HL-60 (cell line): ENCODE results near the gene XYLT1.

Source experiments
- DNase-seq, 2 experiments: peaks; one replicate each; pipeline ENCODE4 v3.0.0-alpha.2; 2010 to 2020; ENCODE audit warnings: low read depth in 1 of 2, low spot score in 1 of 2
- H3K27ac ChIP-seq: fragments of 250-450 bp; sonication (Bioruptor Pico); replicated peaks from 2 replicates; pipeline ENCODE4 v1.5.1; 2020; ENCODE audit warnings: mild to moderate bottlenecking, moderate library complexity
- H3K27me3 ChIP-seq: fragments of 250-450 bp; sonication (Bioruptor Pico); 2 replicates; pipeline ENCODE4 v1.5.1; 2021; ENCODE audit warnings: mild to moderate bottlenecking, moderate library complexity; ENCODE audit not compliant: insufficient read depth, poor library complexity, severe bottlenecking
- H3K4me3 ChIP-seq: replicated peaks from 2 replicates; pipeline ENCODE4 v1.5.1; 2011; ENCODE audit warnings: mild to moderate bottlenecking, control low read depth, low read length; ENCODE audit not compliant: insufficient read depth
- GABPA ChIP-seq: IDR thresholded peaks from 2 replicates; pipeline ENCODE4 v1.6.1; 2012; ENCODE audit warnings: low read depth
- POLR2AphosphoS5 ChIP-seq: IDR thresholded peaks from 2 replicates; pipeline ENCODE4 v1.6.1; 2012; ENCODE audit warnings: low read depth
- SPI1 ChIP-seq: IDR thresholded peaks from 2 replicates; pipeline ENCODE4 v1.6.1; 2012; ENCODE audit warnings: low read depth, mild to moderate bottlenecking, borderline replicate concordance
- TF ChIP-seq, protein P1 (sequence below): IDR thresholded peaks from 2 replicates; pipeline ENCODE4 v1.6.1; 2012; ENCODE audit warnings: low read depth; ENCODE audit not compliant: insufficient replicate concordance
- TF ChIP-seq, protein P2 (sequence below): IDR thresholded peaks from one replicate; pipeline ENCODE4 v1.5.1; 2011; ENCODE audit warnings: low read length, control low read depth, inconsistent platforms; ENCODE audit not compliant: insufficient read depth

XYLT1 gene

DNA sequence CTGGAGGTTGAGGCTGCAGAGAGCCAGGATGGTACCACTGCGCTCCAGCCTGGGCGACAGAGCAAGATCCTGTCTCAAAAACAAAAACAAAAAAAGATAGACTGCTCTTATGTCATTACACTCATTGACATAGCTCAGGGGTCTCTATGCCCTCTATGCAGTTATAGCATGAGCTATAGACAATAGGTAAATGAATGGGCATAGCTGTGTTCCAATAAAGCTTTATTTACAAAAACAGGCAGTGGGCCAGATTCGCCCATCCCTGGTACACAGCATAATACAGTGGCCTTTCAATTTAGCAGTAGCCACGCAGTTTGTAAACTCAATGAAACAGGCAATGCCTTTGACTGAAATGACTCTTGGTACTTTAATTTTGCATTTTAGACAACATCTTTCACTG, 51.5 kb downstream of the XYLT1 start:
- no peak overlapping the region for H3K4me3 ChIP-seq
- TF ChIP-seq SPI1 (no peak), POLR2AphosphoS5 (no peak), GABPA (no peak)
- TF ChIP-seq, protein P1, sequence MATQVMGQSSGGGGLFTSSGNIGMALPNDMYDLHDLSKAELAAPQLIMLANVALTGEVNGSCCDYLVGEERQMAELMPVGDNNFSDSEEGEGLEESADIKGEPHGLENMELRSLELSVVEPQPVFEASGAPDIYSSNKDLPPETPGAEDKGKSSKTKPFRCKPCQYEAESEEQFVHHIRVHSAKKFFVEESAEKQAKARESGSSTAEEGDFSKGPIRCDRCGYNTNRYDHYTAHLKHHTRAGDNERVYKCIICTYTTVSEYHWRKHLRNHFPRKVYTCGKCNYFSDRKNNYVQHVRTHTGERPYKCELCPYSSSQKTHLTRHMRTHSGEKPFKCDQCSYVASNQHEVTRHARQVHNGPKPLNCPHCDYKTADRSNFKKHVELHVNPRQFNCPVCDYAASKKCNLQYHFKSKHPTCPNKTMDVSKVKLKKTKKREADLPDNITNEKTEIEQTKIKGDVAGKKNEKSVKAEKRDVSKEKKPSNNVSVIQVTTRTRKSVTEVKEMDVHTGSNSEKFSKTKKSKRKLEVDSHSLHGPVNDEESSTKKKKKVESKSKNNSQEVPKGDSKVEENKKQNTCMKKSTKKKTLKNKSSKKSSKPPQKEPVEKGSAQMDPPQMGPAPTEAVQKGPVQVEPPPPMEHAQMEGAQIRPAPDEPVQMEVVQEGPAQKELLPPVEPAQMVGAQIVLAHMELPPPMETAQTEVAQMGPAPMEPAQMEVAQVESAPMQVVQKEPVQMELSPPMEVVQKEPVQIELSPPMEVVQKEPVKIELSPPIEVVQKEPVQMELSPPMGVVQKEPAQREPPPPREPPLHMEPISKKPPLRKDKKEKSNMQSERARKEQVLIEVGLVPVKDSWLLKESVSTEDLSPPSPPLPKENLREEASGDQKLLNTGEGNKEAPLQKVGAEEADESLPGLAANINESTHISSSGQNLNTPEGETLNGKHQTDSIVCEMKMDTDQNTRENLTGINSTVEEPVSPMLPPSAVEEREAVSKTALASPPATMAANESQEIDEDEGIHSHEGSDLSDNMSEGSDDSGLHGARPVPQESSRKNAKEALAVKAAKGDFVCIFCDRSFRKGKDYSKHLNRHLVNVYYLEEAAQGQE = no peak
- TF ChIP-seq, protein P2, sequence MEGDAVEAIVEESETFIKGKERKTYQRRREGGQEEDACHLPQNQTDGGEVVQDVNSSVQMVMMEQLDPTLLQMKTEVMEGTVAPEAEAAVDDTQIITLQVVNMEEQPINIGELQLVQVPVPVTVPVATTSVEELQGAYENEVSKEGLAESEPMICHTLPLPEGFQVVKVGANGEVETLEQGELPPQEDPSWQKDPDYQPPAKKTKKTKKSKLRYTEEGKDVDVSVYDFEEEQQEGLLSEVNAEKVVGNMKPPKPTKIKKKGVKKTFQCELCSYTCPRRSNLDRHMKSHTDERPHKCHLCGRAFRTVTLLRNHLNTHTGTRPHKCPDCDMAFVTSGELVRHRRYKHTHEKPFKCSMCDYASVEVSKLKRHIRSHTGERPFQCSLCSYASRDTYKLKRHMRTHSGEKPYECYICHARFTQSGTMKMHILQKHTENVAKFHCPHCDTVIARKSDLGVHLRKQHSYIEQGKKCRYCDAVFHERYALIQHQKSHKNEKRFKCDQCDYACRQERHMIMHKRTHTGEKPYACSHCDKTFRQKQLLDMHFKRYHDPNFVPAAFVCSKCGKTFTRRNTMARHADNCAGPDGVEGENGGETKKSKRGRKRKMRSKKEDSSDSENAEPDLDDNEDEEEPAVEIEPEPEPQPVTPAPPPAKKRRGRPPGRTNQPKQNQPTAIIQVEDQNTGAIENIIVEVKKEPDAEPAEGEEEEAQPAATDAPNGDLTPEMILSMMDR = no peak
- no peak overlapping the region for H3K27ac ChIP-seq
- H3K27me3 ChIP-seq = no peaks in the 10 kb centered on the region
- no peak for DNase-seq

DNA sequence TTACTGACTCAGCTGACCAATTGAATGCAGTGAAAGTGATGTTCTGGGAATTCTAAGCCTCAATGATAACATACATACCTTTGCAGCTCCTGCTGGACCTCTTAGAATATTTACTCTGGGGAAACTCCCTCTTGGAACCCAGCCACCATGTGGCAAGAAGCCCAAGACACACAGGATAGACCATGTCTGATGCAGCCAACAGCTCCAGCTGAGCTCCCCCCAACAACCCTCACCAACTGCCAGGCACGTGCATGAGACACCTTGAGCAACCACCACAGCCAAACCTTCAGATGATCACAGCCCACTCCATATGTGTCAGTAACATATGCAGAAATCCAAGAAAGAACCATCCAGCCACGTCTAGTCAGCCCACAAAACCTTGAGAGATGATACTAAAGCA, 53.0 kb downstream of the XYLT1 start:
- Histone ChIP-seq H3K4me3 (no peak overlapping the region), H3K27me3 (no peaks in the 10 kb centered on the region), H3K27ac (peak overlapping the region; percentile 76)
- peak in 1 of 2 experiments; percentile 21 for DNase-seq
- TF ChIP-seq SPI1 = no peak
- TF ChIP-seq POLR2AphosphoS5 = no peak
- TF ChIP-seq, protein P2 = no peak
- TF ChIP-seq, protein P1 = no peak
- no peak for TF ChIP-seq GABPA

DNA sequence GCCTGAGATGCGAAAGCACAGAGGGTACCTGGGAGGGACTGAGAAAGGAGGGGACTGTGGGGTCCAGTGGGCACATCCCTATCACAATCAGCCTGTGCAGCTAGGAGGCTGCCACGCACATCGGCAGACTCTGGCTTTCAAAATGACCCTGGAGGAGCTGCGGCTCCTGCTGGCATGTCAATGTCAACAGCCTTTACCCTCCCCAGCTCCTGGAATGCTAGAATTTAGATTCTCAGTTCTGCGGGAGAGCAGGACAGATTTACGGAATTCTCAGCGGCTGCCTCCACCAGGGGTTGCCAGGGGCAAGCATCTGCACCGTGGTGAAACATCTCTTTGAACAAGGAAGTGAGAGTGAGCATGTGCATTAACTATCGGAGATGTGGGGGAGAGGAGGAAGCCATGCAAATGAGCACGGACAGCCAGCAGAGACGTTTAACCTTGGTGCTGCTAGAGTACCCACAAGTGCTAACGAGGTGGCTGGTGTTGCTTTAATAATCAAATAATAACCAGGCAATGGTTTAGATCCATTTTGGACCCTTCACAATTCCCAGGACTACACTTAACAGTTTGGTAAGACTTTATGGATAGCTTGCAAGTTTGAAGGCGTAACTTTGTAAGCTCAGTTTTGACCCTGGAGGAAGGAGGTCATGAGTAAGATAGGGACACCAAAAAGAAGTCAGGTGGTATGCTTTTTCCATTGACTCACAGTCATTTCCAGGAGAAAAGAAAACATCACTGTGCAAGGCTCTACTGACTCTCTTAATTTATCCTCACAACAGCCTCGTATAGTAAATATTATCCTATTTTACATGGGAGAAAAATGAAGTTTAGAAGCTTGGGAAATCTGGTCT, 54.1 kb downstream of the XYLT1 start:
- TF ChIP-seq POLR2AphosphoS5 = peak; percentile 40; the same call in 1 of the 2 replicates
- TF ChIP-seq, protein P2 = no peak
- TF ChIP-seq, protein P1 = no peak
- peak; percentile 83 for TF ChIP-seq SPI1
- no peak for TF ChIP-seq GABPA
- peak overlapping the region; percentile 76 for H3K27ac ChIP-seq
- peak overlapping the region; percentile 10; the same call in 1 of the 2 replicates for H3K4me3 ChIP-seq
- no peaks in the 10 kb centered on the region for H3K27me3 ChIP-seq
- peak; percentile 82 to 90 for DNase-seq
